GM12878 (cell line): Measurements from ENCODE around the gene CMSS1. TPM values are rescaled to one million over a fixed set of nuclear protein-coding genes. Genes with fewer than 3 reads are reported as not detected.

Experiments
- ATAC-seq: fragments of 200-7000 bp; cut with Tn5 transposase; 3 replicates; pipeline ENCODE4 v1.9.1; 2020; ENCODE audit warnings: mild to moderate bottlenecking, moderate library complexity
- BruUV-seq: library from RNA; stranded (reverse); fragments of 400-500 nt; replicated peaks from 2 replicates; lab custom pipeline; 2021; lab: Mats Ljungman, UMichigan
- CTCF ChIA-PET: fragments of 300-600 bp; sonication (Branson Sonifier 250); formaldehyde crosslinking; extraction: SDS; loops from one replicate; lab custom pipeline; 2021; ENCODE audit warnings: inconsistent platforms; lab: Yijun Ruan, JAX
- POLR2A ChIA-PET: fragments of 350-600 bp; formaldehyde crosslinking; extraction: SDS; loops from one replicate; lab custom pipeline; 2021; ENCODE audit warnings: inconsistent platforms; lab: Charles Lee
- RAD21 ChIA-PET: fragments of 300-600 bp; sonication (Branson Sonifier 250); formaldehyde crosslinking; loops from one replicate; lab custom pipeline; 2023; ENCODE audit warnings: antibody characterized with exemption; ENCODE audit not compliant: unreplicated experiment; lab: Charles Lee
- SMC1A ChIA-PET: fragments of 300-600 bp; sonication (Branson Sonifier 250); formaldehyde crosslinking; loops from one replicate; lab custom pipeline; 2023; ENCODE audit not compliant: unreplicated experiment, uncharacterized antibody; lab: Charles Lee
- DNase-seq: peaks from one replicate; pipeline ENCODE4 v3.0.0-alpha.2; 2011; ENCODE audit warnings: low read depth, low spot score
- FAIRE-seq: peaks from 3 replicates; lab custom pipeline; 2011; peaks lifted over from hg19 to GRCh38; lab: Jason Lieb, UNC
- H2AFZ ChIP-seq: 2 replicates; pipeline ENCODE4 v1.6.0; 2011; ENCODE audit warnings: low read depth, low read length, control low read depth; ENCODE audit not compliant: control insufficient read depth
- H3K27ac ChIP-seq: 2 replicates; pipeline ENCODE4 v1.5.1; 2011; ENCODE audit warnings: control low read depth; ENCODE audit not compliant: control insufficient read depth, insufficient read depth
- H3K27me3 ChIP-seq, 2 experiments: replicated peaks in 1 of 2; 2 replicates each; pipeline versions ENCODE4 v1.6.0 to v1.6.1; 2011; ENCODE audit warnings: low read length in 1 of 2; ENCODE audit not compliant: control insufficient read depth in 2 of 2, insufficient read depth in 2 of 2
- H3K36me3 ChIP-seq, 2 experiments: 2 replicates each; pipeline ENCODE4 v1.5.1; 2011; ENCODE audit warnings: low read length in 1 of 2; ENCODE audit not compliant: control insufficient read depth in 2 of 2, insufficient read depth in 2 of 2
- H3K4me1 ChIP-seq: 2 replicates; pipeline ENCODE4 v1.6.1; 2011; ENCODE audit warnings: mild to moderate bottlenecking, low read length, moderate library complexity, mixed read lengths; ENCODE audit not compliant: control insufficient read depth, insufficient read depth
- H3K4me2 ChIP-seq: 2 replicates; pipeline ENCODE4 v1.6.0; 2011; ENCODE audit warnings: control low read depth; ENCODE audit not compliant: control insufficient read depth, insufficient read depth
- H3K4me3 ChIP-seq: fragments of 200-600 bp; sonication (generic); 2 replicates; pipeline ENCODE4 v1.5.1; 2016
- H3K79me2 ChIP-seq: 2 replicates; pipeline ENCODE4 v1.6.0; 2011; ENCODE audit warnings: low read length; ENCODE audit not compliant: control insufficient read depth, insufficient read depth
- H3K9ac ChIP-seq: 2 replicates; pipeline ENCODE4 v1.8.0; 2011; ENCODE audit warnings: low read length, control low read depth, mixed read lengths; ENCODE audit not compliant: control insufficient read depth, insufficient read depth
- H3K9me3 ChIP-seq: replicated peaks from 3 replicates; pipeline ENCODE4 v1.5.1; 2011; ENCODE audit warnings: mild to moderate bottlenecking, low read length; ENCODE audit not compliant: control insufficient read depth, insufficient read depth
- H4K20me1 ChIP-seq: 2 replicates; pipeline ENCODE4 v1.6.0; 2011; ENCODE audit not compliant: control insufficient read depth, insufficient read depth
- ATF7 ChIP-seq: fragments of 450-650 bp; IDR thresholded peaks from 2 replicates; pipeline ENCODE4 v1.6.1; 2016; ENCODE audit warnings: low read depth, mild to moderate bottlenecking
- BHLHE40 ChIP-seq, 2 experiments: fragments of 450-650 bp in 1 of 2; IDR thresholded peaks; 2 replicates each; pipeline ENCODE4 v1.6.1; 2011 to 2017; ENCODE audit warnings: low read depth in 2 of 2, borderline replicate concordance in 1 of 2, improper control_type of control experiment in 1 of 2, low read length in 1 of 2, mild to moderate bottlenecking in 1 of 2
- CBX3 ChIP-seq: fragments of 200-600 bp; sonication (generic); IDR thresholded peaks from 2 replicates; pipeline ENCODE4 v1.6.1; 2016; ENCODE audit warnings: low read depth, borderline replicate concordance
- E2F8 ChIP-seq: fragments of 450-650 bp; IDR thresholded peaks from 2 replicates; pipeline ENCODE4 v1.6.1; 2018; ENCODE audit warnings: mild to moderate bottlenecking, low read depth, moderate library complexity; ENCODE audit not compliant: partially characterized antibody
- FOXM1 ChIP-seq: IDR thresholded peaks from 2 replicates; pipeline ENCODE4 v1.6.1; 2012; ENCODE audit warnings: low read depth, mild to moderate bottlenecking, inconsistent platforms, low read length, moderate library complexity
- KLF5 ChIP-seq: fragments of 450-650 bp; IDR thresholded peaks from 2 replicates; pipeline ENCODE4 v1.6.1; 2014; ENCODE audit warnings: mild to moderate bottlenecking; ENCODE audit not compliant: partially characterized antibody
- MYB ChIP-seq: fragments of 150-350 bp; IDR thresholded peaks from 2 replicates; pipeline ENCODE4 v1.6.1; 2014; ENCODE audit warnings: mild to moderate bottlenecking, low read depth, low read length, borderline replicate concordance
- NBN ChIP-seq: fragments of 450-650 bp; IDR thresholded peaks from 2 replicates; pipeline ENCODE4 v1.6.1; 2016
- NFYA ChIP-seq: IDR thresholded peaks from 2 replicates; pipeline ENCODE4 v1.6.1; 2011; ENCODE audit warnings: low read depth, mild to moderate bottlenecking, low read length, improper control_type of control experiment, borderline replicate concordance
- NR2F1 ChIP-seq: fragments of 450-650 bp; conservative IDR thresholded peaks from 2 replicates; pipeline ENCODE4 v1.6.1; 2017; ENCODE audit warnings: mild to moderate bottlenecking
- PAX8 ChIP-seq: fragments of 450-650 bp; IDR thresholded peaks from 2 replicates; pipeline ENCODE4 v1.6.1; 2017; ENCODE audit warnings: mild to moderate bottlenecking, moderate library complexity
- RUNX3 ChIP-seq: IDR thresholded peaks from 2 replicates; pipeline ENCODE4 v1.6.1; 2012; ENCODE audit warnings: low read length, inconsistent platforms
- SUZ12 ChIP-seq: fragments of 200-600 bp; sonication (generic); IDR thresholded peaks from one replicate; pipeline ENCODE4 v1.6.1; 2018; ENCODE audit warnings: antibody characterized with exemption, mild to moderate bottlenecking; ENCODE audit not compliant: unreplicated experiment
- ZNF207 ChIP-seq: fragments of 450-650 bp; IDR thresholded peaks from 2 replicates; pipeline ENCODE4 v1.6.1; 2014; ENCODE audit warnings: antibody characterized with exemption, mild to moderate bottlenecking, borderline replicate concordance
- WGBS: methylation state at CpG from one replicate; pipeline ENCODE4 v1.1.6; 2016; ENCODE audit warnings: low lambda C conversion rate; ENCODE audit not compliant: insufficient replicate concordance, insufficient coverage; ENCODE audit errors: missing lambda C conversion rate; 5-methylcytosine and 5-hydroxymethylcytosine counted together
- in situ Hi-C: fragments of 300-500 bp; cut with MboI; formaldehyde crosslinking; loops from 9 replicates; pipeline ENCODE4 v1.14.3; 2018; ENCODE audit warnings: mixed read lengths
- intact Hi-C: fragments of 100-400 bp; cut with micrococcal nuclease; formaldehyde crosslinking; loops from one replicate; pipeline ENCODE4 v1.14.2; 2022; ENCODE audit not compliant: unreplicated experiment
- polyA plus RNA-seq, 11 experiments: library from polyadenylated mRNA; depleted of rRNA in 4 of 11; unstranded in 6 of 11; stranded (reverse) in 5 of 11; fragments of >200 nt; fragmentation: Nextera tagmentation in 4 of 11; fragmentation: Illumina TruSeq in 1 of 11; extraction: Ambion mirVana in 4 of 11; extraction: Trizol in 1 of 11; gene quantifications; 1 replicate in 1 of 11; 2 replicates in 10 of 11; pipeline versions ENCODE4 v1.2.1 to v1.2.3, GENCODE V29; 2011 to 2016; ENCODE audit warnings: inconsistent platforms in 2 of 11, missing spikeins in 2 of 11, low read depth in 1 of 11
- total RNA-seq, 4 experiments: library from RNA; depleted of rRNA in 3 of 4; stranded (reverse); fragments of >200 nt in 3 of 4; fragmentation: Illumina TruSeq in 1 of 4; extraction: Trizol in 1 of 4; gene quantifications; 2 replicates each; pipeline versions ENCODE4 v1.2.1 to v1.2.3, GENCODE V29; 2013 to 2021
- TF ChIP-seq, protein P1 (sequence below): fragments of 450-650 bp; IDR thresholded peaks from 2 replicates; pipeline ENCODE4 v1.6.1; 2017; ENCODE audit warnings: borderline replicate concordance
- TF ChIP-seq, protein P2 (sequence below): IDR thresholded peaks from 2 replicates; pipeline ENCODE4 v1.6.1; 2012; ENCODE audit warnings: mild to moderate bottlenecking, low read depth, low read length
- TF ChIP-seq, protein P3 (sequence below): IDR thresholded peaks from 2 replicates; pipeline ENCODE4 v1.6.1; 2011; ENCODE audit warnings: low read depth, mild to moderate bottlenecking, low read length, moderate library complexity, borderline replicate concordance; ENCODE audit errors: extremely low read depth

The CMSS1 gene
- total and polyA plus RNA-seq, 10 of the 15 experiments (the other 5 are each of a cell fraction or from before 2014, with no cell fraction given) = 31.0 to 118 (median 70.1) TPM

GRCh38 chr3:99925584-99926230, 108.0 kb downstream of the CMSS1 start:
- no peaks in the 10 kb centered on the region for H4K20me1 ChIP-seq
- no peaks in the 10 kb centered on the region for H3K36me3 ChIP-seq
- intact Hi-C loops (no loop called here), in situ Hi-C loops (no loop called here)
- RAD21 ChIA-PET = no interaction called here
- H2AFZ ChIP-seq = no peak overlapping the region
- H3K4me2 ChIP-seq = no peak overlapping the region
- FAIRE-seq (no peak), DNase-seq (no peak), ATAC-seq (no peak)
- no peak overlapping the region for H3K9ac ChIP-seq
- CTCF ChIA-PET = interaction anchor here (1.1 kb wide), 1 partner anchor 11 kb away, joined by 4 read pairs; no protein-coding TSS in a partner anchor
- SMC1A ChIA-PET = interaction anchor here (0.6 to 1.5 kb wide), 3 partner anchors 24 to 1833 kb away, joined by 3 to 4 read pairs (median 3); no protein-coding TSS in a partner anchor
- H3K4me3 ChIP-seq = no peak overlapping the region
- H3K27ac ChIP-seq = no peak overlapping the region
- 99% methylated on average over 4 of the region's 4 CpGs for WGBS
- POLR2A ChIA-PET = no interaction called here
- H3K79me2 ChIP-seq = no peaks in the 10 kb centered on the region
- no TSS peak for BruUV-seq
- H3K9me3 ChIP-seq = no peaks in the 10 kb centered on the region
- H3K4me1 ChIP-seq = peaks cover 4% of the 10 kb centered on the region
- H3K27me3 ChIP-seq = no peaks in the 10 kb centered on the region
- TF ChIP-seq FOXM1 (no peak), CBX3 (no peak), E2F8 (no peak), NR2F1 (no peak), BHLHE40 (IDR thresholded peaks at IDR 0.05; ENCODE audit: borderline replicate concordance in 1 of 2, low read depth in 2 of 2, low read length in 1 of 2) (no peak), PAX8 (no peak), KLF5 (no peak), RUNX3 (no peak), ZNF207 (no peak), SUZ12 (no peak), NFYA (no peak), ATF7 (no peak), NBN (no peak), MYB (no peak)
- TF ChIP-seq, protein P1, sequence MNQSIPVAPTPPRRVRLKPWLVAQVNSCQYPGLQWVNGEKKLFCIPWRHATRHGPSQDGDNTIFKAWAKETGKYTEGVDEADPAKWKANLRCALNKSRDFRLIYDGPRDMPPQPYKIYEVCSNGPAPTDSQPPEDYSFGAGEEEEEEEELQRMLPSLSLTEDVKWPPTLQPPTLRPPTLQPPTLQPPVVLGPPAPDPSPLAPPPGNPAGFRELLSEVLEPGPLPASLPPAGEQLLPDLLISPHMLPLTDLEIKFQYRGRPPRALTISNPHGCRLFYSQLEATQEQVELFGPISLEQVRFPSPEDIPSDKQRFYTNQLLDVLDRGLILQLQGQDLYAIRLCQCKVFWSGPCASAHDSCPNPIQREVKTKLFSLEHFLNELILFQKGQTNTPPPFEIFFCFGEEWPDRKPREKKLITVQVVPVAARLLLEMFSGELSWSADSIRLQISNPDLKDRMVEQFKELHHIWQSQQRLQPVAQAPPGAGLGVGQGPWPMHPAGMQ = no peak
- TF ChIP-seq, protein P2, sequence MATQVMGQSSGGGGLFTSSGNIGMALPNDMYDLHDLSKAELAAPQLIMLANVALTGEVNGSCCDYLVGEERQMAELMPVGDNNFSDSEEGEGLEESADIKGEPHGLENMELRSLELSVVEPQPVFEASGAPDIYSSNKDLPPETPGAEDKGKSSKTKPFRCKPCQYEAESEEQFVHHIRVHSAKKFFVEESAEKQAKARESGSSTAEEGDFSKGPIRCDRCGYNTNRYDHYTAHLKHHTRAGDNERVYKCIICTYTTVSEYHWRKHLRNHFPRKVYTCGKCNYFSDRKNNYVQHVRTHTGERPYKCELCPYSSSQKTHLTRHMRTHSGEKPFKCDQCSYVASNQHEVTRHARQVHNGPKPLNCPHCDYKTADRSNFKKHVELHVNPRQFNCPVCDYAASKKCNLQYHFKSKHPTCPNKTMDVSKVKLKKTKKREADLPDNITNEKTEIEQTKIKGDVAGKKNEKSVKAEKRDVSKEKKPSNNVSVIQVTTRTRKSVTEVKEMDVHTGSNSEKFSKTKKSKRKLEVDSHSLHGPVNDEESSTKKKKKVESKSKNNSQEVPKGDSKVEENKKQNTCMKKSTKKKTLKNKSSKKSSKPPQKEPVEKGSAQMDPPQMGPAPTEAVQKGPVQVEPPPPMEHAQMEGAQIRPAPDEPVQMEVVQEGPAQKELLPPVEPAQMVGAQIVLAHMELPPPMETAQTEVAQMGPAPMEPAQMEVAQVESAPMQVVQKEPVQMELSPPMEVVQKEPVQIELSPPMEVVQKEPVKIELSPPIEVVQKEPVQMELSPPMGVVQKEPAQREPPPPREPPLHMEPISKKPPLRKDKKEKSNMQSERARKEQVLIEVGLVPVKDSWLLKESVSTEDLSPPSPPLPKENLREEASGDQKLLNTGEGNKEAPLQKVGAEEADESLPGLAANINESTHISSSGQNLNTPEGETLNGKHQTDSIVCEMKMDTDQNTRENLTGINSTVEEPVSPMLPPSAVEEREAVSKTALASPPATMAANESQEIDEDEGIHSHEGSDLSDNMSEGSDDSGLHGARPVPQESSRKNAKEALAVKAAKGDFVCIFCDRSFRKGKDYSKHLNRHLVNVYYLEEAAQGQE = no peak
- TF ChIP-seq, protein P3, sequence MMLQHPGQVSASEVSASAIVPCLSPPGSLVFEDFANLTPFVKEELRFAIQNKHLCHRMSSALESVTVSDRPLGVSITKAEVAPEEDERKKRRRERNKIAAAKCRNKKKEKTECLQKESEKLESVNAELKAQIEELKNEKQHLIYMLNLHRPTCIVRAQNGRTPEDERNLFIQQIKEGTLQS = no peak
